ENCODE data around the gene ZKSCAN2.

ZKSCAN2 gene

GRCh38 chr16:25189305-25189704, 68.3 kb downstream of the ZKSCAN2 start:
- in situ Hi-C loops (cut with HindIII; ENCODE audit: low pct_ligation_motif_present, low sequenced_read_pairs): no loop called here
- no peaks in the 10 kb centered on the region for H3K27me3 ChIP-seq (replicated peaks)
- H3K36me3 ChIP-seq (replicated peaks): no peaks in the 10 kb centered on the region
- no peak for TF ChIP-seq CTCF (IDR thresholded peaks at IDR 0.05; ENCODE audit: low read depth, low read length, missing control alignments)
- DNase-seq: no peak
- H3K4me3 ChIP-seq (ENCODE audit: low read depth, low read length): no peak overlapping the region
- H3K27ac ChIP-seq: no peak overlapping the region

GRCh38 chr16:25187491-25187795, 70.2 kb downstream of the ZKSCAN2 start:
- DNase-seq: no peak
- in situ Hi-C loops (cut with HindIII; ENCODE audit: low pct_ligation_motif_present, low sequenced_read_pairs): no loop called here

More at GRCh38 chr16:25187491-25187795, 70.2 kb downstream of the ZKSCAN2 start:
- no peak for TF ChIP-seq CTCF (IDR thresholded peaks at IDR 0.05; ENCODE audit: low read depth, low read length, missing control alignments)
- Histone ChIP-seq H3K27ac (no peak overlapping the region), H3K36me3 (replicated peaks) (no peaks in the 10 kb centered on the region), H3K4me3 (ENCODE audit: low read depth, low read length) (no peak overlapping the region), H3K27me3 (replicated peaks) (no peaks in the 10 kb centered on the region)

Measured in brain microvascular endothelial cell (primary cell).